ENCODE measurements around the gene CDH13.

DNA sequence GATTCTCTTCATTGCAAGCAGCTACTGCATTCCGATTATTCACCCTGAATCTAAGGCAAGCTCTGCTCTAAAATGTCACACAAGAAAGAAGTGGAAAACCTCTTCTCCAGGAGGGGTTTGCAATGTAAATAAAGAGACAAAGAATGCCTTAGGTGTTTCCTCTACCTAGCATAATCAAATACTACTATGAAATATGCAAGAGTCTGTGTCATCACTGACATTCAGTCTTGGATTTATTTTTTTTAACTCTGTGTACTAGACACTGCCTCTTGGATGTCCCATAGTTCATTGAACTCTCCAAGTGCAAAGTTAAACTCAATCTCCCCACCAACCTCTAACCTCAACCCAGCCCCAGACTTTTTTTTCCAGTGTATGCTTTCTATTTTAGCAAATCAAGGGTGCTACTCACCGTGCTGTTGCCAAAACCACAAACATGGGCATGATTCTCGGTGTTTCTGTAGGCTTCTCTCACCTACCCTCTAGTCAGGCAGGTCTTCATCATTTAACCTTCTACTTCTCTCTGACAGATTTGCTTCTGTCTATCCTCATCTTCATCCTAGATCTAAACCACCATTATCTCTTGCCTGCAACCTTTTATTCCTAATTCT is 329.1 kb downstream of the CDH13 start:
- TF ChIP-seq CTCF (IDR thresholded peaks at IDR 0.05) (no peak), POLR2A (IDR thresholded peaks at IDR 0.05) (no peak)

Measured in Peyer's patch (tissue), 4 donors.